Stimulated activated CD8-positive, alpha-beta memory T cell treated with anti-CD3 and anti-CD28 coated beads, Interleukin-7, amount 100 ng/mL, for 1 hour (primary cell): ENCODE data around the gene LRRTM3.

Experiments
- DNase-seq, 2 donors: peaks; one replicate each; pipeline ENCODE4 v3.0.0-alpha.2; 2020; ENCODE audit warnings: low read depth in 2 of 2

LRRTM3 gene

GRCh38 chr10:67017218-67017617, 91.4 kb downstream of the LRRTM3 start:
- no peak for DNase-seq

GRCh38 chr10:67022099-67022498, 96.3 kb downstream of the LRRTM3 start:
- no peak for DNase-seq

- DNase-seq = no peak
Observed at GRCh38 chr10:67033878-67034277, 108.0 kb downstream of the LRRTM3 start.

- DNase-seq = no peak
Observed at GRCh38 chr10:67036808-67037207, 111.0 kb downstream of the LRRTM3 start.

- DNase-seq = no peak
Observed at GRCh38 chr10:67043041-67043440, 117.2 kb downstream of the LRRTM3 start.

- no peak for DNase-seq
Observed at GRCh38 chr10:67045404-67045803, 119.6 kb downstream of the LRRTM3 start.

- no peak for DNase-seq
Observed at GRCh38 chr10:67046507-67046906, 120.7 kb downstream of the LRRTM3 start.

GRCh38 chr10:67049988-67050387, 124.2 kb downstream of the LRRTM3 start:
- no peak for DNase-seq

GRCh38 chr10:67050415-67050814, 124.6 kb downstream of the LRRTM3 start:
- DNase-seq = no peak

GRCh38 chr10:67072654-67073053, 146.8 kb downstream of the LRRTM3 start:
- no peak for DNase-seq

- no peak for DNase-seq
Observed at GRCh38 chr10:67075491-67075971, 149.7 kb downstream of the LRRTM3 start.

GRCh38 chr10:67076144-67076543, 150.3 kb downstream of the LRRTM3 start:
- DNase-seq = no peak

GRCh38 chr10:67077376-67077775, 151.5 kb downstream of the LRRTM3 start:
- DNase-seq = no peak

GRCh38 chr10:67079126-67079525, 153.3 kb downstream of the LRRTM3 start:
- no peak for DNase-seq

- DNase-seq = no peak
Observed at GRCh38 chr10:67086327-67087134, 160.7 kb downstream of the LRRTM3 start.

- no peak for DNase-seq
Observed at GRCh38 chr10:67087135-67087425, 161.2 kb downstream of the LRRTM3 start.

GRCh38 chr10:67088036-67088435, 162.2 kb downstream of the LRRTM3 start:
- no peak for DNase-seq

GRCh38 chr10:67095531-67095930, 169.7 kb downstream of the LRRTM3 start:
- DNase-seq = no peak

GRCh38 chr10:67098461-67098860, 172.6 kb downstream of the LRRTM3 start:
- no peak for DNase-seq

- DNase-seq = no peak
Observed at GRCh38 chr10:67100951-67101350, 175.1 kb downstream of the LRRTM3 start.

- no peak for DNase-seq
Observed at GRCh38 chr10:67107670-67108069, 181.8 kb downstream of the LRRTM3 start.

- DNase-seq = no peak
Observed at GRCh38 chr10:67110286-67110685, 184.4 kb downstream of the LRRTM3 start.

- no peak for DNase-seq
Observed at GRCh38 chr10:67112765-67113164, 186.9 kb downstream of the LRRTM3 start.

GRCh38 chr10:67114945-67115344, 189.1 kb downstream of the LRRTM3 start:
- DNase-seq = no peak
